ENCODE results near the gene KLC1.

KLC1 gene

GRCh38 chr14:103663506-103663905 is 34.5 kb downstream of the KLC1 start:
- Mint-ChIP-seq H3K4me3 (no peak overlapping the region), H3K4me1 (no peaks in the 10 kb centered on the region), H3K27me3 (ENCODE audit: low read depth) (no peaks in the 10 kb centered on the region), H3K27ac (no peak overlapping the region), H3K36me3 (ENCODE audit: low read depth) (peaks cover 50% of the 10 kb centered on the region), H3K9me3 (no peaks in the 10 kb centered on the region)
- TF ChIP-seq CTCF (IDR thresholded peaks at IDR 0.05; ENCODE audit: unreplicated experiment in 3 of 3), result no peak

GRCh38 chr14:103667671-103668070 is 38.7 kb downstream of the KLC1 start:
- TF ChIP-seq CTCF (IDR thresholded peaks at IDR 0.05; ENCODE audit: unreplicated experiment in 3 of 3), result no peak
- H3K4me1 Mint-ChIP-seq, result no peaks in the 10 kb centered on the region
- H3K9me3 Mint-ChIP-seq, result no peaks in the 10 kb centered on the region
- H3K36me3 Mint-ChIP-seq (ENCODE audit: low read depth), result peaks cover 56% of the 10 kb centered on the region
- no peaks in the 10 kb centered on the region for H3K27me3 Mint-ChIP-seq (ENCODE audit: low read depth)
- H3K4me3 Mint-ChIP-seq, result no peak overlapping the region
- H3K27ac Mint-ChIP-seq, result no peak overlapping the region

GRCh38 chr14:103668117-103668516 is 39.1 kb downstream of the KLC1 start:
- no peak for TF ChIP-seq CTCF (IDR thresholded peaks at IDR 0.05; ENCODE audit: unreplicated experiment in 3 of 3)
- peaks cover 60% of the 10 kb centered on the region for H3K36me3 Mint-ChIP-seq (ENCODE audit: low read depth)
- H3K9me3 Mint-ChIP-seq, result no peaks in the 10 kb centered on the region
- H3K4me1 Mint-ChIP-seq, result no peaks in the 10 kb centered on the region
- no peak overlapping the region for H3K4me3 Mint-ChIP-seq
- no peak overlapping the region for H3K27ac Mint-ChIP-seq
- H3K27me3 Mint-ChIP-seq (ENCODE audit: low read depth), result no peaks in the 10 kb centered on the region

GRCh38 chr14:103669370-103669769 is 40.4 kb downstream of the KLC1 start:
- Mint-ChIP-seq H3K36me3 (ENCODE audit: low read depth) (peaks cover 57% of the 10 kb centered on the region), H3K9me3 (no peaks in the 10 kb centered on the region), H3K27ac (no peak overlapping the region), H3K4me3 (no peak overlapping the region), H3K4me1 (no peaks in the 10 kb centered on the region), H3K27me3 (ENCODE audit: low read depth) (no peaks in the 10 kb centered on the region)
- TF ChIP-seq CTCF (IDR thresholded peaks at IDR 0.05; ENCODE audit: unreplicated experiment in 3 of 3), result no peak

GRCh38 chr14:103671911-103672310 is 42.9 kb downstream of the KLC1 start:
- peaks cover 59% of the 10 kb centered on the region for H3K36me3 Mint-ChIP-seq (ENCODE audit: low read depth)
- H3K4me3 Mint-ChIP-seq, result no peak overlapping the region
- no peaks in the 10 kb centered on the region for H3K4me1 Mint-ChIP-seq
- no peaks in the 10 kb centered on the region for H3K9me3 Mint-ChIP-seq
- H3K27me3 Mint-ChIP-seq (ENCODE audit: low read depth), result no peaks in the 10 kb centered on the region
- H3K27ac Mint-ChIP-seq, result peak overlapping the region in 1 of 3 experiments; percentile 33
- TF ChIP-seq CTCF (IDR thresholded peaks at IDR 0.05; ENCODE audit: unreplicated experiment in 3 of 3), result no peak

- Mint-ChIP-seq H3K36me3 (ENCODE audit: low read depth) (peaks cover 72% of the 10 kb centered on the region), H3K27ac (no peak overlapping the region), H3K4me3 (no peak overlapping the region), H3K9me3 (no peaks in the 10 kb centered on the region), H3K27me3 (ENCODE audit: low read depth) (no peaks in the 10 kb centered on the region), H3K4me1 (no peaks in the 10 kb centered on the region)
- TF ChIP-seq CTCF (IDR thresholded peaks at IDR 0.05; ENCODE audit: unreplicated experiment in 3 of 3), result no peak
Measured at GRCh38 chr14:103675957-103676356, 46.9 kb downstream of the KLC1 start.

Data from nephron (organoid).